IMR-90 (cell line): ENCODE measurements around the gene HYPK. TPM values are rescaled to one million over a fixed set of nuclear protein-coding genes. Genes with fewer than 3 reads are reported as not detected.

Source experiments
- ATAC-seq: fragments of 200-7000 bp; cut with Tn5 transposase; 2 replicates; pipeline ENCODE4 v1.9.1; 2020; ENCODE audit warnings: low read depth, mild to moderate bottlenecking, moderate library complexity
- BruUV-seq: library from RNA; stranded (reverse); fragments of 400-500 nt; replicated peaks from 2 replicates; lab custom pipeline; 2021; lab: Mats Ljungman, UMichigan
- CTCF ChIA-PET: fragments of 300-600 bp; formaldehyde crosslinking; extraction: SDS; loops from one replicate; lab custom pipeline; 2021; ENCODE audit warnings: antibody characterized with exemption; lab: Yijun Ruan, JAX
- POLR2A ChIA-PET: fragments of 300-600 bp; sonication (Branson Sonifier 250); formaldehyde crosslinking; loops from one replicate; lab custom pipeline; 2022; ENCODE audit warnings: antibody characterized with exemption; ENCODE audit not compliant: unreplicated experiment; lab: Charles Lee
- DNase-seq: peaks from one replicate; pipeline ENCODE4 v3.0.0; 2013
- H2AFZ ChIP-seq: replicated peaks from 2 replicates; pipeline ENCODE3; 2013; ENCODE audit warnings: low read length, mild to moderate bottlenecking; ENCODE audit not compliant: poor library complexity
- H2AK5ac ChIP-seq: 2 replicates; pipeline ENCODE4 v1.6.1; 2013; ENCODE audit warnings: low read depth, low read length, inconsistent platforms
- H2AK9ac ChIP-seq: replicated peaks from 2 replicates; pipeline ENCODE3; 2013; ENCODE audit warnings: mild to moderate bottlenecking, low read depth, low read length, moderate library complexity; ENCODE audit not compliant: poor library complexity
- H2BK120ac ChIP-seq: 2 replicates; pipeline ENCODE4 v1.6.1; 2013; ENCODE audit warnings: low read depth, low read length, inconsistent platforms
- H2BK15ac ChIP-seq: 3 replicates; pipeline ENCODE4 v1.6.1; 2013; ENCODE audit warnings: low read depth, low read length, inconsistent platforms
- H2BK20ac ChIP-seq: 2 replicates; pipeline ENCODE4 v1.6.1; 2013; ENCODE audit warnings: low read depth, mild to moderate bottlenecking, inconsistent platforms, low read length, moderate library complexity
- H2BK5ac ChIP-seq: 2 replicates; pipeline ENCODE4 v1.6.1; 2013; ENCODE audit warnings: mild to moderate bottlenecking, low read depth, low read length, inconsistent platforms; ENCODE audit not compliant: poor library complexity, severe bottlenecking
- H3K14ac ChIP-seq: replicated peaks from 2 replicates; pipeline ENCODE4 v1.6.1; 2013; ENCODE audit warnings: low read depth, low read length, inconsistent platforms
- H3K18ac ChIP-seq: 2 replicates; pipeline ENCODE4 v1.6.1; 2013; ENCODE audit warnings: low read depth, low read length, control low read depth
- H3K23ac ChIP-seq: 2 replicates; pipeline ENCODE4 v1.6.1; 2013; ENCODE audit warnings: low read depth, low read length, inconsistent platforms
- H3K27ac ChIP-seq: 2 replicates; pipeline ENCODE4 v1.5.1; 2013; ENCODE audit warnings: mild to moderate bottlenecking, control low read depth, low read length; ENCODE audit not compliant: insufficient read depth
- H3K27me3 ChIP-seq: 2 replicates; pipeline ENCODE4 v1.6.1; 2013; ENCODE audit warnings: low read length; ENCODE audit not compliant: control insufficient read depth, insufficient read depth
- H3K36me3 ChIP-seq: 2 replicates; pipeline ENCODE4 v1.6.1; 2013; ENCODE audit warnings: low read length, mixed read lengths; ENCODE audit not compliant: control insufficient read depth, insufficient read depth
- H3K4ac ChIP-seq: 2 replicates; pipeline ENCODE4 v1.6.1; 2013; ENCODE audit warnings: low read depth, low read length, inconsistent platforms
- H3K4me1 ChIP-seq: 2 replicates; pipeline ENCODE4 v1.6.1; 2013; ENCODE audit warnings: low read length, mixed read lengths; ENCODE audit not compliant: control insufficient read depth, insufficient read depth
- H3K4me2 ChIP-seq: 2 replicates; pipeline ENCODE4 v1.6.1; 2013; ENCODE audit warnings: low read depth, mild to moderate bottlenecking, control low read depth, low read length, moderate library complexity
- H3K4me3 ChIP-seq: 2 replicates; pipeline ENCODE4 v1.5.1; 2013; ENCODE audit warnings: low read depth, mild to moderate bottlenecking, control low read depth, low read length, moderate library complexity; ENCODE audit not compliant: insufficient read depth
- H3K56ac ChIP-seq: 2 replicates; pipeline ENCODE4 v1.6.1; 2013; ENCODE audit warnings: low read length, inconsistent platforms; ENCODE audit not compliant: insufficient read depth; ENCODE audit errors: extremely low read depth
- H3K79me1 ChIP-seq, 2 experiments: 2 replicates each; pipeline ENCODE4 v1.6.1; 2013; ENCODE audit warnings: low read length in 2 of 2, inconsistent platforms in 1 of 2, low read depth in 1 of 2
- H3K9ac ChIP-seq: 2 replicates; pipeline ENCODE4 v1.6.1; 2013; ENCODE audit warnings: low read depth, low read length, control low read depth
- H3K9me1 ChIP-seq: 2 replicates; pipeline ENCODE4 v1.6.1; 2013; ENCODE audit warnings: low read length, inconsistent platforms; ENCODE audit not compliant: insufficient read depth
- H3K9me3 ChIP-seq: 2 replicates; pipeline ENCODE4 v1.6.1; 2013; ENCODE audit warnings: low read length; ENCODE audit not compliant: control insufficient read depth, insufficient read depth
- H4K20me1 ChIP-seq: 2 replicates; pipeline ENCODE4 v1.6.1; 2013; ENCODE audit warnings: low read length, inconsistent platforms; ENCODE audit not compliant: insufficient read depth
- H4K5ac ChIP-seq: 2 replicates; pipeline ENCODE4 v1.6.1; 2013; ENCODE audit warnings: mild to moderate bottlenecking, low read depth, low read length, control low read depth
- H4K8ac ChIP-seq, 2 experiments: 2 replicates each; pipeline ENCODE4 v1.6.1; 2013; ENCODE audit warnings: low read depth in 2 of 2, low read length in 2 of 2, control low read depth in 1 of 2, inconsistent platforms in 1 of 2
- H4K91ac ChIP-seq: 2 replicates; pipeline ENCODE4 v1.6.1; 2013; ENCODE audit warnings: low read depth, low read length, inconsistent platforms; ENCODE audit not compliant: insufficient read depth
- CTCF ChIP-seq: conservative IDR thresholded peaks from 2 replicates; pipeline ENCODE4 v1.5.1; 2012; ENCODE audit warnings: mild to moderate bottlenecking, low read depth, low read length, improper control_type of control experiment
- MAFK ChIP-seq: IDR thresholded peaks from 2 replicates; pipeline ENCODE4 v1.6.1; 2012; ENCODE audit warnings: low read depth, low read length, improper control_type of control experiment
- MAZ ChIP-seq: IDR thresholded peaks from 2 replicates; pipeline ENCODE4 v1.6.1; 2012; ENCODE audit warnings: low read depth, mild to moderate bottlenecking, low read length, improper control_type of control experiment, moderate library complexity, borderline replicate concordance
- MXI1 ChIP-seq: IDR thresholded peaks from 2 replicates; pipeline ENCODE4 v1.6.1; 2012; ENCODE audit warnings: low read depth, mild to moderate bottlenecking, low read length, moderate library complexity, borderline replicate concordance
- RAD21 ChIP-seq: IDR thresholded peaks from 2 replicates; pipeline ENCODE4 v1.6.1; 2012; ENCODE audit warnings: low read length, improper control_type of control experiment
- WGBS, 2 experiments: methylation state at CpG; one replicate each; pipeline versions ENCODE4 v1.1.5 to v1.1.7; 2013; ENCODE audit warnings: missing lambda C conversion rate in 2 of 2; ENCODE audit not compliant: insufficient read length in 1 of 2; ENCODE audit errors: extremely low coverage in 2 of 2; 5-methylcytosine and 5-hydroxymethylcytosine counted together
- dilution Hi-C: fragments of 300-500 bp; cut with HindIII; formaldehyde crosslinking; loops from one replicate; pipeline ENCODE4 v1.14.3; 2018; ENCODE audit warnings: low sequenced_read_pairs; ENCODE audit not compliant: unreplicated experiment
- in situ Hi-C: fragments of 300-500 bp; cut with MboI; formaldehyde crosslinking; loops from 3 replicates; pipeline ENCODE4 v1.14.3; 2019; ENCODE audit warnings: low sequenced_read_pairs, inconsistent platforms, mixed read lengths
- intact Hi-C: fragments of 100-400 bp; cut with micrococcal nuclease; formaldehyde crosslinking; loops from 2 replicates; pipeline ENCODE4 v1.10.0; 2022
- polyA plus RNA-seq, 3 experiments: library from polyadenylated mRNA; depleted of rRNA; stranded (reverse); fragments of >200 nt; gene quantifications; 2 replicates each; pipeline ENCODE4 v1.2.3, GENCODE V29; 2012; ENCODE audit warnings: low replicate concordance in 1 of 3
- total RNA-seq: library from RNA; depleted of rRNA; stranded (reverse); fragments of >200 nt; gene quantifications from 2 replicates; pipeline ENCODE4 v1.2.3, GENCODE V29; 2012

HYPK gene
- total and polyA plus RNA-seq, 2 of the 4 experiments (the other 2 are of a cell fraction): 1.4 to 9.1 TPM

GRCh38 chr15:43777267-43777914 is 23.0 kb upstream of the HYPK start:
- Histone ChIP-seq H3K9ac (peak overlapping the region; percentile 61), H2BK20ac (no peak overlapping the region), H3K23ac (peak overlapping the region; percentile 78), H3K36me3 (peaks cover 8% of the 10 kb centered on the region), H3K27me3 (no peaks in the 10 kb centered on the region), H3K27ac (peak overlapping the region; percentile 56), H3K9me1 (0 out of 2 replicates have a peak, but pooled peaks cover 4% of the 10 kb centered on the region), H4K91ac (no peak overlapping the region; the same call in 1 of the 2 replicates), H4K5ac (peak overlapping the region; percentile 84; the same call in 1 of the 2 replicates), H4K8ac (peak overlapping the region; percentile 20 to 90; a peak in 3 of 4 replicates), H3K4me2 (peak overlapping the region; percentile 97), H3K4me3 (peak overlapping the region; percentile 74), H3K4me1 (peaks cover 5% of the 10 kb centered on the region; the same call in 1 of the 2 replicates), H2AFZ (peak overlapping the region; percentile 96), H2AK9ac (peak overlapping the region; percentile 84), H3K18ac (0 out of 2 replicates have a peak overlapping the region, but pooled peaks have one; percentile 7), H4K20me1 (no peaks in the 10 kb centered on the region; the same call in 1 of the 2 replicates), H3K9me3 (no peaks in the 10 kb centered on the region), H3K14ac (peak overlapping the region; percentile 83), H2BK120ac (peak overlapping the region; percentile 78), H2BK5ac (peak overlapping the region; percentile 69), H3K56ac (peak overlapping the region; percentile 86), H3K79me1 (peaks cover 0 to 6% of the 10 kb centered on the region in 2 experiments; a peak in 1 of 4 replicates), H2BK15ac (peak overlapping the region; percentile 31; the same call in 1 of the 3 replicates), H3K4ac (peak overlapping the region; percentile 70; the same call in 1 of the 2 replicates), H2AK5ac (no peak overlapping the region; the same call in 1 of the 2 replicates)
- POLR2A ChIA-PET: interaction anchor here (0.6 kb wide), 1 partner anchor 17 kb away, joined by 7 read pairs; no protein-coding TSS in a partner anchor
- in situ Hi-C loops: no loop called here
- ATAC-seq (peak; percentile 88), DNase-seq (peak; percentile 55)
- TF ChIP-seq RAD21: peak; percentile 34
- 0 out of 2 replicates have a peak, but pooled peaks have one; percentile 21 for TF ChIP-seq MXI1
- no peak for TF ChIP-seq MAFK
- TF ChIP-seq MAZ: peak; percentile 51; the same call in 1 of the 2 replicates
- peak; percentile 69 for TF ChIP-seq CTCF
- CTCF ChIA-PET: interaction anchor here (0.8 to 1.0 kb wide), 5 partner anchors 8 to 15 kb away, joined by 3 to 5 read pairs (median 3); partner anchors contain the start of gene SERF2
- intact Hi-C loops: loop anchor here (10.0 kb wide), 1 partner anchor 263 kb away; the partner anchor contains the start of gene MAP1A
- 4% methylated on average over 4 of the region's 31 CpGs; no CpG with 5 or more reads in 1 of the 2 experiments for WGBS, 2 experiments
- no TSS peak for BruUV-seq
- dilution Hi-C loops: no loop called here
